Kidney epithelial cell (primary cell): Measurements from ENCODE around the gene POLL. TPM values are rescaled to one million over a fixed set of nuclear protein-coding genes. Genes with fewer than 3 reads are reported as not detected.
"Not testable (repeated sequence)": the region's sequence is repeated elsewhere in the genome, so short reads cannot be mapped to it uniquely, and the experiment has no call there.

Experiments used
- DNase-seq: peaks from one replicate; pipeline ENCODE4 v3.0.0-alpha.2; 2010; ENCODE audit warnings: low read depth
- H3K27me3 ChIP-seq: 2 replicates; pipeline ENCODE4 v1.6.0; 2011; ENCODE audit warnings: low read length; ENCODE audit not compliant: control insufficient read depth, insufficient read depth
- H3K36me3 ChIP-seq: 2 replicates; pipeline ENCODE4 v1.5.1; 2011; ENCODE audit warnings: low read length; ENCODE audit not compliant: control insufficient read depth, insufficient read depth
- H3K4me3 ChIP-seq: 2 replicates; pipeline ENCODE4 v1.5.1; 2011; ENCODE audit warnings: low read depth, mild to moderate bottlenecking, control low read depth, low read length
- CTCF ChIP-seq: IDR thresholded peaks from 2 replicates; pipeline ENCODE4 v1.5.1; 2011; ENCODE audit warnings: mild to moderate bottlenecking, moderate library complexity, low read length, control low read depth, inconsistent platforms; ENCODE audit not compliant: insufficient read depth, poor library complexity, severe bottlenecking
- total RNA-seq: library from RNA; depleted of rRNA; stranded (reverse); fragments of >200 nt; gene quantifications from 2 replicates; pipeline ENCODE4 v1.2.3, GENCODE V29; 2015

The POLL gene
- 24.0 and 32.2 TPM in 2 replicates for total RNA-seq

- H3K27me3 ChIP-seq = no peaks in the 10 kb centered on the region
- H3K4me3 ChIP-seq = peak within 1 kb of the TSS; percentile 64
- no peaks in the 10 kb centered on the region for H3K36me3 ChIP-seq
- TF ChIP-seq CTCF = no peak
- peak; percentile 81 for DNase-seq
Measured at GRCh38 chr10:101587725-101588653, at the start of gene POLL, which contains the start of gene DPCD. TSS of gene POLL (minus strand) at chr10:101588257. CDS start at chr10:101587360, 897 bp downstream. TSS of gene DPCD (plus strand) at chr10:101588321. CDS start at chr10:101588337, 16 bp downstream.

- not testable (repeated sequence) for H3K4me3 ChIP-seq, H3K36me3 ChIP-seq, H3K27me3 ChIP-seq, DNase-seq
Measured at GRCh38 chr10:101633510-101633909, 45.5 kb upstream of the POLL start.

- H3K27me3 ChIP-seq = no peaks in the 10 kb centered on the region
- H3K36me3 ChIP-seq = no peaks in the 10 kb centered on the region
- no peak for TF ChIP-seq CTCF
- no peak overlapping the region for H3K4me3 ChIP-seq
- no peak for DNase-seq
Measured at GRCh38 chr10:101631821-101632475, 43.9 kb upstream of the POLL start.

- H3K27me3 ChIP-seq = no peaks in the 10 kb centered on the region
- no peak for DNase-seq
- no peak for TF ChIP-seq CTCF
- H3K4me3 ChIP-seq = no peak overlapping the region
- no peaks in the 10 kb centered on the region for H3K36me3 ChIP-seq
Measured at GRCh38 chr10:101630633-101630920, 42.5 kb upstream of the POLL start.

- TF ChIP-seq CTCF = no peak
- no peak for DNase-seq
- H3K36me3 ChIP-seq = no peaks in the 10 kb centered on the region
- no peak overlapping the region for H3K4me3 ChIP-seq
- no peaks in the 10 kb centered on the region for H3K27me3 ChIP-seq
Measured at GRCh38 chr10:101629837-101630632, 42.0 kb upstream of the POLL start.
